Suppressor macrophage (primary cell): ENCODE results near the gene PRKAG2.
"Not testable (repeated sequence)": the region's sequence is repeated elsewhere in the genome, so short reads cannot be mapped to it uniquely, and the experiment has no call there.

ENCODE experiments used
- DNase-seq, 4 experiments: peaks; one replicate each; pipeline ENCODE4 v3.0.0-alpha.2; 2020 to 2022

Gene PRKAG2

DNA sequence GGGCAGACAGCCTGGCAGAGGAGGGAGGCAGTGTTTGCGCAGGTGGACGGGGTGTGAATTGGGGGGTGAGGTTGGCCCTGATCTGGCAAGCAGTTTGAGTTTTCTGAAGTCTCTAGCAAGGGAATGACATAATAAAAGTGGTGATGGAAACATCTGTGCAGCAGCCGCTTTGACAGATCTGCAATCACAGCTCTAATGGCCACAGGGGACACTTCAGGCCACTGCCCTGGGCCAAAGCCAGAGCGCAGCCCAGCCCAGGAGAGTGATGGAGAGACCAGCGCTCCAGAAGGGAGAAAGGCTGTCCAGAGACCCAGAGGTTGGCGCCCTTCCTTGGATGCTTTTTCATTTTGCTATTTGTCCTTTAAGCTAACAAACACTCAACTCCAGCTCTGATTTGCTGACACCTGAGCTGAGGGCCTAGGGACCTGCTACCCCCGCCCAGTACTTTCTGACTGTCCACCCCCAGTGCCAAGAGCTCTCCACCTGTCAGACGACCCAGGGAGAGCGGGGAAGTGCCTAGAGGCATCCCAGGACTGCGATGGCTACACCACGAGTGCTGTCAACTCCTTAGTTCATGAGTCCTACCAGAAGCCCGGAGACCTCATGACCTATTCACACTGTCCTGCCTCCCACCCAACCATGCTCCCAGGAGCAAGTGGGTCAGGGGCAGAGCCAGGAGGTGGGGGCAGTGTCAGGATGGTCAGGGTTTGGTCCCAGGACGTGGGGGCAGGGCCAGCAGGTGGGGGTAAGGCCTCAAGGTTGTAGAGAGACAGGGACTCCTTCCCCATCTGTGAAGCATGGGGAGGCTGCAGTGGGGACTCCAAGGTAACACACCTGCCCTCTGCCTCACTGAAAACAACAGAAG is 112.6 kb downstream of the PRKAG2 start:
- DNase-seq, result no peak

DNA sequence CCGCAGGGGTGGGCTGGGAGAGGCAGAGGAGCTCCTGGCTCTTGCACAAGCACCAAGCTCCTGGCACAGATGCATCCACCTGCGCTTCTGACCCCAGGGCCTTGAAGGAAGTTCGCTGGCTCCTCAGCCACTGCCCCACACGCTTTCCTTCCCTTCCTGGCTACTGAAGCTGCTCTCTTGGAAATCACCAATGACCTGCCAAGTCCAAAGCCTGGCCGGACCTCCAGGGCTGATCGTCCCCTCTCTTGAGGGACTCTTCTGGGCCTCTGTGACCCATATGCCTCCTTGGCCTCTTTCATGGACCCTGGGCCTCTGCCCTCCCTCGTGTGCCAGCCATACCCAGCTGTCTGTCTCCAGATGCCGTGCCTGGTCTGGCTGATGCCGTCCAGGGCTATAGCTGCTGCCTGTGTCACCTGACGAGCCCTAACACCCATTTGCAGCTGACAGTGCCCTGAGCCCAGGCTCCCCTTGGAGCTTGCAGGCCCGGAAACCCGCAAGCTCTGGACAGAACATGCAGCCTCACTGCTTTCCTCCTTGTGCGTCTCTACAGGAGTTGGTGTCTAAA is 113.4 kb downstream of the PRKAG2 start:
- DNase-seq, result no peak

DNA sequence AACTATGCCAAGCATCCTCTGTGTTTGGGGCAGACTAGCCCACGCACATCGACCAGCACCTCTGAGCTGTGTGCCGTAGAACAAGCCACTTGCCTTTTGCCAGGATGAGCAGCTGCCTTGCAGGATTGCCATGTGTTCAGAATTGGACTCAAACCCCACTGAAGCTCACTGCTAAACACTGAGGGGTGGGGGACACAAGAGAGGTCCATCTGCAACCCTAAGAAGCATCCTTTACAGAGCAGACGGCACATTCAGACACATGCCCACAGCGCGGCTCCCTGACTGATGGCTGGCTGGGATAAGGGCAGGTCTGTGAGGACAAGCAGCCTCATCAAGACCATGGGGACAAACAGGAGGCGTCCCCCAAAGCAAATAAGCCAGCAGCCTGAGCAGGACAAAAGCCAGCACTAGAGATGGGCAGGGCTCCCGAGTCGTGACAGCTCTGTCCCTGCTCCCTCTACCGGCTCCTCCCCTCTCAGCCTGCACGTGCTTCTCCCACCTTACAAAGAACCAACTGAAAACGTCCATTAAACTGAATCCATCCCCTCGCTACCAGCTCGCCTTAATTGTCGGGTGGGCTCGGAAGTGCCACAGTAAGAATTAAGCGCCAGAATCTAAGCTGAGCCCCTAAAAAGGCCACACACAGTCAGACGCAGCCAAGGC is 114.2 kb downstream of the PRKAG2 start:
- no peak for DNase-seq

DNA sequence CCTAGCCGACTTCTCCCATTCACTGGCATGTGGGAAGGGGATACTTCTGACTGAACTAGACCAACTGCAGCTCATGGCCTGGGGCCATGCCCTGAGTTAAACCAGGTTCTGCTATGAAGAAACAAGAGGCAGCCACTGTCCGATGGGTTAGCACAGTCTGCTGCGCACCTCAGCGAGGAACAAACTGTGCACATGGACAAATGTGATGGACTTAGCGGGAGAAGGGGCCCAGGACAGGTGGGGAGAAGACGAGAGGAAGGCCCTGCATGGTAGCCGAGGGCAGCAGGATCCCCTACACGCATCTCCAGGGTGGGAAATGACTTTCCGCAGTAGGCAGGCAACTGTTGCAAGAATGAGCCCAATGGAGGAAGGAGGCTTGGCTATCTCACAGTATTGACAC is 115.0 kb downstream of the PRKAG2 start:
- no peak for DNase-seq

DNA sequence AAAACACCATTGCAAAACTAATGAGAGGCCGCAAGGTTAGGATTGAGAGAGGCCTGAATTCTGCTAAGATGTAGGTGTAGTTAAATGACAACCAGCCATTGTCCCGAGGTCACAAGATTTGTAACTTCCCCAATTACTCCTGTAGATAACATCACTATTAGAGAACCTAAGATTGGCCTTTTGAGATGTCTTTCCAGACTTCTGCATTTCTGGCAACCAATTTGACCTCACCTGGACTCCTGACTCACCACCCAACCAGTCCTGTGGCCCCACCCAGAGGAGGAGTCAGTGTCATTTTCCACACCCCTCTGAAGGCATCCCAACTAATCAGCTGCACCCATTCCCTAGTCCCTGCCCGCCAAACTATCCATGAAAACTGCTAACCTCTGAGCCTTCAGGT is 115.7 kb downstream of the PRKAG2 start:
- DNase-seq, result peak; percentile 63 to 84 (median 70)

DNA sequence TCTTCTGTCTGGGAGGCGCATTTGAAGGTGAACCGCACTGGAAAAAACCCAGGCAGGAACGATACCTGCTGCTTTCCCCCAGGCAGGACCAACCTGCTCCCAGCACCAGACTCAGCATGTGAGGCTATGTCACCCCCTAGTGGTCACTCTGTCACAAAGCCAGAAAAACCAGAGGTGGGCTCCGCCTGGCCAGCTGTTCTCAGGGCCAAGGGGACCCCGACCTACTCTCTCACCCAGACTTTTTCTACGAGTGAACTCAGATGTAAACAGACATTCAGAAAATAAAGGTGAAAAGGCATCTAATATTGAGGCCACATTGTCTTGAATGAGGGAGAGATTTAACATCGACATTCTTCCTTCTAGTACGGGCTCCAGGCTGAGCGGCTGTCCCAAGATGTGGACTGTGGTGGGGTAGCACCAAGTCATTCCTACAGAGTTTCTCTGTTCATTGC is 117.3 kb downstream of the PRKAG2 start:
- DNase-seq, result peak; percentile 56 to 79 (median 70)

DNA sequence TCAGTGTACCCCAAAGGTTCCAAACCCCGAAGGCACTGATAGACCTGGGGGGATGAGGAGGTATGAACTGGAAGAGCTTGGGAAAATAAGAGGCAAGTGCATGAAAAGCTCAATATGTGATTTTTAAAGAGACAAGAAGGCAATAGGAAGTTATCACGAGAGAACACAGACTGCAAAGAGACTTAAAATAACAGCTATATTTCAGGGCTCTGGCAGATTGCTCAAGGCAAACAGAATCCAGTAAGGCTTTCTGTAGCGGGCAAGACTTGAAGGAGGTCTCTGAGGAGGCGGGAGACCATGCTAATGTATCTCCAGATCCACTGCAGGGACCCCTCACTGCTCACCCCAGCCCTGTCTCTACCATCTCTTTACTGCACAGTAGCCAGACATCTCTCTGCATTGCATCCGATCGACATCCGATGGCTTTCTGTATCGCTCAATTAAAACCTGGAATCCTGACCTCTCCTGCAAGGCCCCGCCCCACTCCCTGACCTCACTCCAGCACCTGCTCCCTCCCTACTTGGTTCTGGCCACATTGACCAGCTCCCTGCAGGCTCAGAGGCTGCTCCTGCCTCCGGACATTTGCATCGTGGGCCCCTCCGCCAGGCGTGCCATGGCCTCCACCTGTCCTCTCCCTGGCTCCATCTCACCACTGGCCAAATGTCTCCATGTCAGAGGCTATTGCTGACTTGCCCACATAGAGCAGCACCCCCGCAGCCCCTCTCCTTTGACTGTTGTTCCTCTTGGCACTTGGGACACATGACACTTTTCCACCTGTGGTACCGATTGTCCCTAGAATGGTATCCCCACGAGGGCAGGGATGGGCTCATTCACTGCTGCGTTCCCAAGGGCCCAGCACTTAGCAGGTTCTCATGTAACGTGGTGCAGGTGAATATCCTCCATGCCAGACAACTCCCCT is 118.0 kb downstream of the PRKAG2 start:
- no peak for DNase-seq

DNA sequence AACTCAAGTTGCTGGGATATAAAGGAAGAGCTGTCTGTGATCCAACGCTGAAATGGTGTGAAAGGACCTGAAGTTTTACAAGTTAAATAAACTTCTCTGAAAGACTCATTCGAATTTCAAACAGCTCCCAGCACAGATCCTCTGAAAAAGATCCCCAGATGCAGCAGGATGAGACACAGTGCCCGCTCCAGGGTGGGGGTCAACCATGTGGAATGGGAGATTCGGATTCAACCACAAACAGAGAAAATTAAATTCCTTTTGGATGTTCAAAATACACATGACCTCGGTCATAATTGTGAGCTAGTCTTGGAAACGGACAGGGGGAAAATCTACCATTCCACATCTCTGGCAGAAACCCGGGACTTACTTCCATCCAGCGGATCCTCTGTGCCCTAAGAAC is 119.6 kb downstream of the PRKAG2 start:
- DNase-seq, result no peak

DNA sequence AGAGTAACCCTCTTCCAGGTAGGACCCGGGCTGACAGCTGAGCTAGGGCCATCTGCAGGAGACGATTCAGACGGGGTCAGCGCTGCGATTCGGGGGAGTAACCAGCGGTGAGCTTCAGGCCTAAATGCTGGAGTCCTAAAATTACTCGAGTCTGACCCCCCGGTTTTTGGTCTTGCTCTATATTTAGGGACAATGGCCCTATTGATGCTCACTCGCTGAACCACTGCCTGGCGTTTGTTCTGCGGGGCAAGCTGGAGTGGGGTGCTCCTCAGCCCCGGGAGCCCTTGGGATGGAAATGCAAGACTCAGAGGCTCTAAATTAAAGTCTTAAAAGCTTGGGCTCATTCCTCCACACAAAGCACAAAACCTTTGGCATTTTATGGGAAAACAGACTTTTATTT is 120.0 kb downstream of the PRKAG2 start:
- DNase-seq, result no peak

DNA sequence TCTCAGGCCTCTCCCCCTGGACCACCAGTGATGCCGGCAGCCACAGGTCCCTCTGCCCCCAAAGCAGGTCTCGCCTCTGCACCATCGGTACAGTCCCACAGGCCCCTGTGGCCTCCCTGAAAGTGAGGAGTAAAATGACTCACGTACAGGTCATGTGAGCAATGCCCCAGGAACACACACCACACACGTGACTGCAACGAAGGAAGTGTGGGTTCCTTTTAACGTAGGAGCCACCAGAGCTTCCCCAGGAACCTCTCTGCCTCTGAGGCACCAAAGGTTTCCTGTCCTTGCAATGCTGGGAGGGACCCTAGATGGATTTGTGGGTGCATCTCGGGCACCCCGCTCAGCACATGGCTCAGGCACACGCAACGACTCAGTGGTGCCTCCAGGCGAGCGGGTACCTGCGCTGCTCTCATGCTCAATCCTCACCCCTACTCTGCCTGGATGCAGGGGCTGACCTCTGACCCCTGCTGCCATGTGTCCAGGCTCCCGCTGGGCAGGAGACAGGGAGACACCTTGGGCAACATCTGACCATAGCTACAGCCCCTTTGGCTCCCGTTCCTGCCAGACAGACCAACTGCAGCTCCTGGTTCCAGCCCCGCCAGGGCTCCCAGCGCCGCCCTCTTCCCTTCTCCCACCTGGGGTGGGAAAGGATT is 120.7 kb downstream of the PRKAG2 start:
- DNase-seq, result peak; percentile 81 to 93 (median 88)

DNA sequence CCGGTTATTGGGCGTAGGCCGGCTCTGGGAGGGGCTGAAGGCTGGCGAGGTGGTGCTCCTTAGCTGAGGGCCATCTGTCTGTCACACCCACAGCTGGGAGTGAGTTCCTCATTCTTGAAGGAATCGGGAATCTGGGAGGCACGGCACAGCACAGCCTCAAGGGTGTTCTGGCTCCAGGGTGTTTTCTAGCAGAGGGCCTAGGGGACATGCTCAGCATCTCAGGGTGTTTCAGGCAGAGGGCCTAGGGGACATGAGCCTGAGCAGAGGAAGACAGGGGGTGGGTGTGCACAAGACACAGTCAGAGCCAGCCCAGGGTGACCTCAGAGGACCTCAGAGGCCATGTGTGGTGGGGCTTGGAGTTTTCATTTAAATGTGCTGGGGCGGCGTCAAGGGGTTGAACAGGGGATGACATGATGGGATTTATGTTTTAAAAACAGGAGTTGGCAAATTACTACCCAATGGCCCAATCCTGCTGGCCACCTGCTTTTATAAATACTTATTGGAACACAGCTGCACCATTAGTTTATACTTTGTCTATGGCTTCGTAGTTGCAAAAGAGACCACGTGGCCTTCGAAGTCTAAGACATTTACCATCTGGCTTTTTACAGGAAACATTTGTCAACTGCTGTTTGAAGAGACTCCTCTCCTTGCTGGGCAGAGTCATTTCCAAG is 121.6 kb downstream of the PRKAG2 start:
- peak; percentile 48 to 69 (median 68) for DNase-seq

DNA sequence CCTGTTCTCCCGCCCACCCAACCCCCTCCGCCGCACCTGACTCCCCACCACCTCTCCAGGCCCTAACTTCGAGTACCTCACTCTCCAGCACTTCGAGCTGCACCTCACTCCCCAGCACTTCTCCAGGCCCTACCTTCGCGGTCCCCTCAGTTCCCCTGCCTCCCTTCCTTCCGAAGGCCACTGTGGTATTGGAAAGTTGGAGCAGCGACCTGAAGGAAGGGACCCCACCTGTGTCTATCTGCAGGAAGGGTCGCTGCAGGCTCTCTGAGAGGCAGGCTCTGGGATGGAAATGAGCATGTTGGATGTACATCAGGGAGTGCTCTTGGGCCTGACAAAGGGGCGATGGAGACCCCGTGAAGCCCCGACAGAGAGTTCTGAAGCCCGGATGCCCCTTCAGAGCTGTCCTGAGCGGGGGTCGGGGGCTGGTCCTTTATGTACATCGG is 122.2 kb downstream of the PRKAG2 start:
- no peak for DNase-seq

DNA sequence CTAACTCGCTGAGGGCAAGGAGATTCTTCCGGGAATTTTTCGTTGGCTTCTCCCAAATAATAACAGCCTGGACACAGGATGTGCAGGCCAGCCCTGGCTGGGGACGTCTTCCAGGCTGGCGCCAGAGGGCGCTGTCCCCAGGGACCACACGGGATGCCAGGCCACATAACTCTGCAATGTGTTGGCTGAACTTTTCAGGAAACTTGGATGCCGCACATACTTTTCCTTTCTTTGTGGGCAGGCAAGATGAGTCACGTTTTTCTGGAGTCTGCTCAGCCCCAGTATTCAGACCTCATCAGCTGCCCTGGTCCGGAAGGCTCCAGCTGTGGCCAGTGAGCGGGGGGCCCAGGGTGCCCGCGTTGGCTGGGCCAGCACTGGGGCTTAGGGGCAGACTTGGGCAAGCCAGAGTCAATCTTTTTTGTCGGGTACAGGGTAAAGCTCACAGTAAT is 122.7 kb downstream of the PRKAG2 start:
- peak; percentile 72 to 81 (median 78) for DNase-seq

DNA sequence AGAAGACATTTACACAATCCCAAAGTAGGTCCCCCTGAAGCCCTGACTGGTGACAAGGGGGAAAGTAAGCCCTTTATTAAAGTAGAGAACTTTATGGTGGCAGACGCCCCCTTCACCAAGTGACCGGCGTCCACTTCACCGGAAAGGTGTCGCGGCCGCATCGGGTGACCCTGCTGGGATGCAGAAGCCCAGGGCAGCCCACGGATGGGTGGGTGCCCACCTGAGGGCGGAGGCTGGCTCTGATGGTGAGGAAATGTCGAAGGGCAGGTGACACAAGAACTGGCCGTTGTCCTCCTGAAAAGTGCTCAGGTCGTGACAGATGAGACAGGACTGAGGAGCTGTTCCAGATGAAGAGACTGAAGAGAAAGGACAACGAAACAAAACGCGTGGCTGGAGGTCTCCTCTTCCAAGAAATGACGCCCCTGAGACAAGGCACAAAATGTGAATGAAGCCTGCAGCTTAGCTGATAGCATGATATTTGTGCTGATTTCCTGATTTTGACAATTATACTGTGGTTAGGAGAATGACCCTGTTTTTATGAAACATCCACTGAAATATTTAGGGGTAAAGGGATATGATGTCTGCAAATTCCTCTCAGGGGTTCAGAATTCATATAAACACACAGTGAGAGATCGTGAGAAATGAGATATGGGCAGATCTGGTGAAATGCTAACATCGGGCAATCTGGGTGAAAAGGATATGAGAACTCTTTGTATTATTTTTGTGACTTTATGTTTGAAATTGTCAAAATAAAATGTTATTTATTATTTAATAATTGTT is 123.9 kb downstream of the PRKAG2 start:
- no peak for DNase-seq

DNA sequence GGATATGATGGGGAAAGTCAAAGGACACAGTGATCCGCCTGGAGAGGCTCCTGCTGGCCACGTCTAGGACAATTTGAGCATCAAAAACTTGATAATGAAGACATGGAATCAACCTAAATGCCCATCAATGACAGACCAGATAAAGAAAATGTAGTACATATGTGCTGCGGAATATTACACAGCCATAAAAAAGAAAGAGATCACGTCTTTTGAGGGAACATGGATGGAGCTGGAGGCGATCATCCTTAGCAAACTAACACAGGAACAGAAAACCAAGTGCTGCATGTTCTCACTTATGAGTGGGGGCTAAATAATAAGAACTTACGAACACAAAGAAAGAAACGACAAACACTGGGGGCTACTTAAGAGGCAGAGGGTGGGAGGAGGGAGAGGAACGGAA is 124.9 kb downstream of the PRKAG2 start:
- no peak for DNase-seq

DNA sequence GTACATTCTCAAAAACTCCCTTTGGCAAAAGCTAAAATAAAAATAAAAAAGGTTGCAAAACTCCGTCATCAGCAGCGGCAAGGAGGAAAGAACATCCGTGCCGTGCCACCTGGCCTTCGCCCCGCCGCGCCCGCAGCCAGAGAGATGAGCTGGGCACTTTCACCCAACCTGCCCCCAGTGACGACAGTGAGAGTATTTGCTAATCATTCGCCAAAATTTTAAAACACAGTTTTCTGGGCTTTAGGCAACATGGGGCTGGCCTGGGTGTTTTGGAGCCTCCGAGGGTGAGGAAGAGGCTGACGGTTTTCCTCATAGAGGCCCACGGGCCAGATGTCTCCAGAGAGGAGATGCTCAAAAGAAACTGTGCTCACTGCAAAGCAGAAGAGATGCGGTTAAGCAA is 128.2 kb downstream of the PRKAG2 start:
- no peak for DNase-seq

DNA sequence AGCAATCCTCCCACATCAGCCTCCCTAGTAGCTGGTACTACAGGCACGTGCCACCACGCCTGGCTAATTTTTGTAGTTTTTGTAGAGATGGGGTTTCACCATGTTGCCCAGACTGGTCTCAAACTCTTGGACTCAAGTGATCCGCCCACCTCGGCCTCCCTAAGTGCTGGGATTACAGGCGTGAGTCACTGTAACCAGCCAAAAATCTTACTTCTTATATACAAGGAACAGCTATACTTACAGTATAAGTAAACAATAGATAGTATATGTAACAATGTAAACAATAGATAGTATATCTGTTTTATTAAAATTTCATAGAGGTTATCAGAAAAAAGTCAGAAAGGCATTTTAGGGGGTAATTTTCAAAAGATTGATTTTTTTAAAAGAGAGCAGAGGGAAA is 128.9 kb downstream of the PRKAG2 start:
- not testable (repeated sequence) for DNase-seq

DNA sequence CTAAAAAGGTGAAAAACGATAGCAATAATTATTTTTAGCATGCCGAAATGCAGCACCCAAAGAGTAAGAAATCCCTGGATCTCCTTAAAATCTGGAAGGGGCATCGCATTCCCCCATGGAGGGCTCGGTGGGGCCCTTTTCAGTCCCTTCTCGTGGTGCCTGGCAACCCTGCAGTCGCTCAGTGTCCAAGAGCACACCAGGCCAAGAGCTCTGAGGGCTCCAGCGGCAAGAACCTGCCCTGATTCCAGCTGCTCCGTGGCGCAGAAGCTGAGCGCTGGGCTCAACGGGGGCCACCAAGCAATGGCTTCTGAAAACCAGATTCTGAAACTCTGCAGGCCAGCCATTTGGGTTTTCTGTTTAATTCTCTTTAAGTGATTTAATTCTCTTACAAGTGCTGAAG is 131.2 kb downstream of the PRKAG2 start:
- DNase-seq, result no peak

DNA sequence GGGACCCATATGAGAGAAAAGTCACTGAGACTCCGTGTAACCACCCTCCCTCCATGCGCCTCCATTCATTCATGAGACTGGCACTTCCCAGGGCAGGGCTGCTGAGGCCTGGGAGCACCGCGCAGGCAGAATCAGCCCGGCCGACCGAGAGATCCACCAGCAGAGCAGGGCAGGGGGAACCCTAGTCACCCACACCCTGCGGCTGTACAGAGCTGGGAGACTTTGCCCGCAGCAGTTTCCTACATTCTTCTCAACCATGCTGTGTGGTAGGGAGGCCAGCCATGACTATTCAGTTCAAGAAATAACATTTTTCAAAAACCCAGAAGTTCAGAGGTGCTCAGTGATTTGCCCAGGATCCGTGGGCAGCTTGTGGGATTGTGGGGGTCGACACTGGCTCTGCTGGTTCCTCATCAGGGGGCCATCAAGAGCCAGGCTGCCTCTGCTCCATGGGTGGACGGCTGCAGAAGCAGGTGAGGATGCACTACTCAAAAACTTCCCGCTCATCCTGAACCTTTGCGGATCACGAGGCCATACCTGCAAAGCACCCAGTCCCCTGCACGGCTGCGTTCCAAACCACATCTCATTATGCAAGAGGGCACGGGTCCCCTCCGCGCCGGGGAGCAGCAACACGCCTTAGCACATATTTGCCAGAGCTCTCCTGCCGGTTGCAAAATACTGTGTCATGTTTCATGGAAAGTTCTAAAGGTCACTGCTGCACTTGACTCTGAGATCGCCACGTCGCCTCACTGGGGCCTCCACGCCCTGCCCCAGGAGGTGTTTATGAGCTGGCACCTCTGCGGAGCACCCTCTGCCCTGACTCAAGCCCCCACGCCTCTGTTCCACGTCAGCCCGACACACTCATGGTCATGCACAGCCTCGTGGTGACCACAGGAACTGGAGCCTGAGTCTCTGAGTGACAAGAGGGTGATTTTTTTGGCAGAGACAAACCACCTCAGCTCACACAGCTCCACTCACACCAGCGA is 132.0 kb downstream of the PRKAG2 start:
- DNase-seq, result peak; percentile 94 to 98 (median 96)
